GM18498 (cell line): ENCODE measurements around the gene LMTK3.

Experiments
- ATAC-seq: cut with Tn5 transposase; IDR thresholded peaks from one replicate; pipeline ENCODE4 v1.9.1; 2021; ENCODE audit warnings: mild to moderate bottlenecking, moderate library complexity; ENCODE audit not compliant: unreplicated experiment

LMTK3 gene

GRCh38 chr19:48509467-48510194 lies 2.0 kb downstream of the LMTK3 start:
- ATAC-seq: no peak

- no peak for ATAC-seq
Measured at GRCh38 chr19:48508729-48509411, 2.8 kb downstream of the LMTK3 start.

GRCh38 chr19:48507911-48508439 lies 3.7 kb downstream of the LMTK3 start:
- no peak for ATAC-seq

GRCh38 chr19:48506138-48506733 lies 5.4 kb downstream of the LMTK3 start:
- ATAC-seq: no peak

- no peak for ATAC-seq
Measured at GRCh38 chr19:48502350-48503018, 9.2 kb downstream of the LMTK3 start.

GRCh38 chr19:48501494-48502349 lies 9.9 kb downstream of the LMTK3 start:
- no peak for ATAC-seq

- ATAC-seq: no peak
Measured at GRCh38 chr19:48500830-48501493, 10.7 kb downstream of the LMTK3 start.

- no peak for ATAC-seq
Measured at GRCh38 chr19:48499316-48500090, 12.1 kb downstream of the LMTK3 start.

GRCh38 chr19:48498595-48499311 lies 12.9 kb downstream of the LMTK3 start:
- no peak for ATAC-seq

GRCh38 chr19:48497728-48498594 lies 13.7 kb downstream of the LMTK3 start:
- ATAC-seq: no peak

- ATAC-seq: no peak
Measured at GRCh38 chr19:48496959-48497727, 14.5 kb downstream of the LMTK3 start.

GRCh38 chr19:48495396-48495795 lies 16.2 kb downstream of the LMTK3 start:
- no peak for ATAC-seq

GRCh38 chr19:48493718-48494401 lies 17.8 kb downstream of the LMTK3 start:
- peak; percentile 9 for ATAC-seq

GRCh38 chr19:48492925-48493717 lies 18.5 kb downstream of the LMTK3 start:
- peak; percentile 56 for ATAC-seq

GRCh38 chr19:48491793-48492123 lies 19.9 kb downstream of the LMTK3 start:
- no peak for ATAC-seq
